OCI-LY1 (cell line): ENCODE measurements around the gene AMIGO2.

Experiments used
- H2AFZ ChIP-seq: fragments of 200-600 bp; sonication (generic), shearing (Covaris generic); 2 replicates; pipeline ENCODE4 v1.6.0; 2014; ENCODE audit warnings: antibody characterized with exemption, mild to moderate bottlenecking, low read length
- H3F3A ChIP-seq: fragments of 200-600 bp; sonication (generic), shearing (Covaris generic); 2 replicates; pipeline ENCODE4 v1.6.0; 2014; ENCODE audit warnings: mild to moderate bottlenecking, antibody characterized with exemption, low read length, moderate library complexity; ENCODE audit not compliant: insufficient read depth
- H3K27ac ChIP-seq: fragments of 200-600 bp; sonication (generic); 2 replicates; pipeline ENCODE4 v1.5.1; 2014; ENCODE audit warnings: low read length, mixed run types, mild to moderate bottlenecking, low read depth; ENCODE audit not compliant: poor library complexity, severe bottlenecking
- H3K27me3 ChIP-seq: fragments of 200-600 bp; sonication (generic); 2 replicates; pipeline ENCODE4 v1.6.0; 2014; ENCODE audit warnings: antibody characterized with exemption, mild to moderate bottlenecking, low read length, moderate library complexity; ENCODE audit not compliant: insufficient read depth
- H3K36me3 ChIP-seq: fragments of 200-600 bp; sonication (generic); 2 replicates; pipeline ENCODE4 v1.6.1; 2014; ENCODE audit warnings: mild to moderate bottlenecking, antibody characterized with exemption, low read length, moderate library complexity, mixed read lengths; ENCODE audit not compliant: insufficient read depth
- H3K4me1 ChIP-seq: fragments of 200-600 bp; sonication (generic); 2 replicates; pipeline ENCODE4 v1.5.1; 2014; ENCODE audit warnings: mild to moderate bottlenecking, low read length, moderate library complexity; ENCODE audit not compliant: insufficient read depth, severe bottlenecking
- H3K4me2 ChIP-seq: fragments of 200-600 bp; sonication (generic), shearing (Covaris generic); 2 replicates; pipeline ENCODE4 v1.6.1; 2014; ENCODE audit warnings: low read length
- H3K4me3 ChIP-seq: fragments of 200-600 bp; sonication (generic); 2 replicates; pipeline ENCODE4 v1.5.1; 2014; ENCODE audit warnings: low read length, low read depth, mild to moderate bottlenecking, mixed read lengths; ENCODE audit not compliant: poor library complexity, severe bottlenecking
- H3K79me2 ChIP-seq: fragments of 200-600 bp; shearing (Covaris generic); 2 replicates; pipeline ENCODE4 v1.6.1; 2016; ENCODE audit warnings: mixed run types, low read length, mixed read lengths; ENCODE audit not compliant: insufficient read depth
- H3K9ac ChIP-seq: fragments of 200-600 bp; sonication (generic), shearing (Covaris generic); 2 replicates; pipeline ENCODE4 v1.6.1; 2014; ENCODE audit warnings: mild to moderate bottlenecking, low read length, mixed read lengths
- H3K9me2 ChIP-seq: fragments of 200-600 bp; sonication (generic), shearing (Covaris generic); 2 replicates; pipeline ENCODE4 v1.6.1; 2014; ENCODE audit warnings: low read depth, mild to moderate bottlenecking, low read length, mixed read lengths
- H3K9me3 ChIP-seq: fragments of 200-600 bp; shearing (Covaris generic); 2 replicates; pipeline ENCODE4 v1.6.1; 2014; ENCODE audit warnings: low read length, mixed read lengths
- H4K20me1 ChIP-seq: fragments of 200-600 bp; sonication (generic), shearing (Covaris generic); 2 replicates; pipeline ENCODE4 v1.6.0; 2016; ENCODE audit warnings: mild to moderate bottlenecking, low read length; ENCODE audit not compliant: insufficient read depth
- CTCF ChIP-seq: fragments of 200-600 bp; sonication (generic), shearing (Covaris generic); IDR thresholded peaks from 2 replicates; pipeline ENCODE4 v1.5.1; 2017; ENCODE audit warnings: mild to moderate bottlenecking, antibody characterized with exemption, low read length, moderate library complexity, mixed read lengths
- EZH2 ChIP-seq: fragments of 200-600 bp; sonication (generic), shearing (Covaris generic); IDR thresholded peaks from 2 replicates; pipeline ENCODE4 v1.8.0; 2017; ENCODE audit warnings: borderline replicate concordance, mixed run types, mild to moderate bottlenecking, antibody characterized with exemption, low read length, moderate library complexity, mixed read lengths

The AMIGO2 gene

GRCh38 chr12:47041327-47041726 lies 38.4 kb downstream of the AMIGO2 start:
- no peak overlapping the region for H3K27ac ChIP-seq
- no peaks in the 10 kb centered on the region for H3K27me3 ChIP-seq
- H3K4me2 ChIP-seq, result no peak overlapping the region
- H4K20me1 ChIP-seq, result no peaks in the 10 kb centered on the region
- no peaks in the 10 kb centered on the region for H3K9me3 ChIP-seq
- TF ChIP-seq CTCF (no peak), EZH2 (no peak)
- no peaks in the 10 kb centered on the region for H3K79me2 ChIP-seq
- H2AFZ ChIP-seq, result no peak overlapping the region
- H3K36me3 ChIP-seq, result no peaks in the 10 kb centered on the region
- no peak overlapping the region for H3K9ac ChIP-seq
- H3K4me3 ChIP-seq, result no peak overlapping the region
- H3F3A ChIP-seq, result no peaks in the 10 kb centered on the region
- H3K9me2 ChIP-seq, result no peaks in the 10 kb centered on the region
- H3K4me1 ChIP-seq, result no peaks in the 10 kb centered on the region

- H3K36me3 ChIP-seq, result no peaks in the 10 kb centered on the region
- no peak overlapping the region for H3K27ac ChIP-seq
- H3K9me3 ChIP-seq, result no peaks in the 10 kb centered on the region
- H3K4me3 ChIP-seq, result no peak overlapping the region
- TF ChIP-seq EZH2 (no peak), CTCF (no peak)
- no peaks in the 10 kb centered on the region for H3K27me3 ChIP-seq
- H3K9me2 ChIP-seq, result no peaks in the 10 kb centered on the region
- H2AFZ ChIP-seq, result no peak overlapping the region
- no peak overlapping the region for H3K4me2 ChIP-seq
- H3K4me1 ChIP-seq, result no peaks in the 10 kb centered on the region
- no peak overlapping the region for H3K9ac ChIP-seq
- H3K79me2 ChIP-seq, result no peaks in the 10 kb centered on the region
- H3F3A ChIP-seq, result no peaks in the 10 kb centered on the region
- no peaks in the 10 kb centered on the region for H4K20me1 ChIP-seq
Observed at GRCh38 chr12:47039756-47040155, 40.0 kb downstream of the AMIGO2 start.

DNA sequence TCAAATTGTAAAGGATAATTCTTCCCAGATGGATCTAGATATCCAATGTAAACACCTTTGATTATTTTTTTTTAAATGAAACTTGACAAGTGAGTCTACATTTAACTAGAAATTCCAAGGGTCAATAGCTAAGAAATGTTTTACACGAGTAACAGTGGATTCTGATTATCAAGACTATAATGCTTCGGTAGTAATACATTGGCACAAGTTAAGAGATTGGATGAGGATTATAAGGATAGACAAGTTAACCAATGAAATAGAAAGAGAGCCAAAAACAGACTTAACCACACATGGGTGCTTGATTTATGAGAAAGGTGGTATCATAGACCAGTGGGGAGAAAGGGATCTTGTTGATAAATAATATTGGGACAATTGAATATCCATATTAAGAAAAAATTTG lies 40.7 kb downstream of the AMIGO2 start:
- H3K36me3 ChIP-seq, result no peaks in the 10 kb centered on the region
- no peak overlapping the region for H3K4me2 ChIP-seq
- no peaks in the 10 kb centered on the region for H4K20me1 ChIP-seq
- no peak overlapping the region for H3K9ac ChIP-seq
- no peaks in the 10 kb centered on the region for H3F3A ChIP-seq
- H3K9me2 ChIP-seq, result no peaks in the 10 kb centered on the region
- H3K27me3 ChIP-seq, result no peaks in the 10 kb centered on the region
- no peak overlapping the region for H2AFZ ChIP-seq
- no peak overlapping the region for H3K27ac ChIP-seq
- H3K4me3 ChIP-seq, result no peak overlapping the region
- TF ChIP-seq CTCF, result no peak
- TF ChIP-seq EZH2, result no peak
- H3K9me3 ChIP-seq, result no peaks in the 10 kb centered on the region
- H3K4me1 ChIP-seq, result peaks cover 4% of the 10 kb centered on the region
- H3K79me2 ChIP-seq, result no peaks in the 10 kb centered on the region
